Body of pancreas (tissue), 4 donors: ENCODE measurements around the gene FDPS. TPM values are rescaled to one million over a fixed set of nuclear protein-coding genes. Genes with fewer than 3 reads are reported as not detected.

Experiments used
- ATAC-seq: fragments of 150-250 bp; one replicate; pipeline ENCODE4 v1.9.1; 2016
- DNase-seq, 4 donors: peaks; one replicate each; pipeline ENCODE4 v3.0.0-alpha.2; 2019
- H3K27ac ChIP-seq, 4 donors: fragments of 200-600 bp; sonication (generic); 1 replicate in 3 of 4; 2 replicates in 1 of 4; pipeline versions ENCODE4 v1.5.1 to v1.6.1; 2016 to 2019; ENCODE audit warnings: mild to moderate bottlenecking in 1 of 4, mixed read lengths in 1 of 4, moderate library complexity in 1 of 4
- H3K27me3 ChIP-seq, 2 donors: fragments of 200-600 bp; sonication (generic); one replicate each; pipeline ENCODE4 v1.6.0; 2016; ENCODE audit warnings: mild to moderate bottlenecking in 1 of 2
- H3K36me3 ChIP-seq, 2 donors: fragments of 200-600 bp; sonication (generic); replicated peaks in 1 of 2; 2 replicates each; pipeline ENCODE4 v1.5.1; 2016; ENCODE audit warnings: low read depth in 2 of 2; ENCODE audit not compliant: insufficient read depth in 1 of 2
- H3K4me1 ChIP-seq: fragments of 200-600 bp; sonication (generic); one replicate; pipeline ENCODE4 v1.6.0; 2016
- H3K4me3 ChIP-seq, 2 donors: fragments of 200-600 bp; sonication (generic); 1 replicate in 1 of 2; 2 replicates in 1 of 2; pipeline ENCODE4 v1.5.1; 2016 to 2019
- H3K9me3 ChIP-seq, 3 donors: fragments of 200-600 bp; sonication (generic); 1 replicate in 2 of 3; 2 replicates in 1 of 3; pipeline ENCODE4 v1.5.1; 2016
- POLR2A ChIP-seq, 3 donors: fragments of 450-650 bp; IDR thresholded peaks; one replicate each; pipeline ENCODE4 v1.6.1; 2016; ENCODE audit warnings: antibody characterized with exemption in 3 of 3, mild to moderate bottlenecking in 2 of 3
- WGBS, 2 donors: methylation state at CpG; one replicate each; pipeline ENCODE4 v1.1.5; 2017; 5-methylcytosine and 5-hydroxymethylcytosine counted together
- intact Hi-C: fragments of 100-400 bp; cut with DNase I; formaldehyde crosslinking; loops from one replicate; pipeline ENCODE4 v1.15.1; 2023
- total RNA-seq, 2 donors: library from RNA; depleted of rRNA; stranded (reverse); fragments of >200 nt; gene quantifications; one replicate each; pipeline ENCODE4 v1.1.0, GENCODE V29; 2016
- TF ChIP-seq, protein P1 (sequence below), 7 experiments: fragments of 450-650 bp in 4 of 7; fragments of 200-600 bp in 3 of 7; sonication (generic) in 3 of 7; IDR thresholded peaks; one replicate each; pipeline ENCODE4 v1.5.1; 2016 to 2019; ENCODE audit warnings: antibody characterized with exemption in 7 of 7

FDPS gene
- total RNA-seq, 2 donors from 2014 or later, result 59.7 to 94.3 TPM

DNA sequence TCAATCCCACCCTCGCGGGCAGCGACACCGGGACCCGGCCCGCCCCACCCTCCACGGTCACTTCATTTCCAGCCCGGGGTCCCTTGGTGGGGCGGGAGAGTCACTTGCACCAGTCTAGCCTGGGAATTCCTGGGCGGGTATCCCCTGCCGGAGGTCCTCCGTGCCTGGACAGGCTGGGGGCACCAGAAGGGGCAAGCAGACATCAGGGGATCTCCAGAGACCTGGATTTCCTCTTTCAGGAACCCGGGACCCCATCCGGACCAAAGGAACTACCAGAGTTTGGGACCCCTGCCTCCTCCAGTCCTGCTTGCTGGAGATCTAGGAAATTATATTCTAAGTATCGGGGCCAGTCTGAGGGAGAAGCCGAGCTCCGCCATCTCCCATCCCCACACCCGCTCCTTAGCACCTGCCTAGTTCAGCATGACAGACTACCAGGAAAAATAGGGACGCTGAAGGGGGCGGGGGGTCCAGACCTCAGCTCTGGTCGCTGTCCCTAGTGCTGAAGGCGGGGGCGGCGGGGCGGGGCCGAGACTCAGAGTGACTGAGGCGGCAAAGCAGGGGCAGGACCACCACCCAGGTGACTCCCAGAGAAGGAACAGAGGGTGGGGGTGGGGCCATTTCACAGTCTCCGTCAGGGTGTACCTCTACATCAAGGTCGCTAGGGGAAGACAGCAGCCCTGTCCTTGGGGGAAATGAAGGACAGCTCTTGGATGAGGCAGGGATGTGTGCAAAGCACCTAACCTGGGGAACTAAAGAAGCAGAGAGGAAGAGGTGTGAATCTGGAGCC lies 30.6 kb upstream of the FDPS start:
- intact Hi-C loops, result no loop called here
- Histone ChIP-seq H3K27ac (peak overlapping the region; percentile 8 to 66 (median 26)), H3K4me3 (peak overlapping the region; percentile 46 to 88), H3K27me3 (no peaks in the 10 kb centered on the region), H3K36me3 (no peaks in the 10 kb centered on the region), H3K9me3 (no peaks in the 10 kb centered on the region), H3K4me1 (peaks cover 14% of the 10 kb centered on the region)
- ATAC-seq (peak; percentile 2), DNase-seq (peak; percentile 56 to 72 (median 60))
- 1% methylated on average over 14 to 29 of the region's 29 CpGs for WGBS, 2 donors
- no peak for TF ChIP-seq POLR2A (IDR thresholded peaks at IDR 0.05)
- TF ChIP-seq, protein P1, sequence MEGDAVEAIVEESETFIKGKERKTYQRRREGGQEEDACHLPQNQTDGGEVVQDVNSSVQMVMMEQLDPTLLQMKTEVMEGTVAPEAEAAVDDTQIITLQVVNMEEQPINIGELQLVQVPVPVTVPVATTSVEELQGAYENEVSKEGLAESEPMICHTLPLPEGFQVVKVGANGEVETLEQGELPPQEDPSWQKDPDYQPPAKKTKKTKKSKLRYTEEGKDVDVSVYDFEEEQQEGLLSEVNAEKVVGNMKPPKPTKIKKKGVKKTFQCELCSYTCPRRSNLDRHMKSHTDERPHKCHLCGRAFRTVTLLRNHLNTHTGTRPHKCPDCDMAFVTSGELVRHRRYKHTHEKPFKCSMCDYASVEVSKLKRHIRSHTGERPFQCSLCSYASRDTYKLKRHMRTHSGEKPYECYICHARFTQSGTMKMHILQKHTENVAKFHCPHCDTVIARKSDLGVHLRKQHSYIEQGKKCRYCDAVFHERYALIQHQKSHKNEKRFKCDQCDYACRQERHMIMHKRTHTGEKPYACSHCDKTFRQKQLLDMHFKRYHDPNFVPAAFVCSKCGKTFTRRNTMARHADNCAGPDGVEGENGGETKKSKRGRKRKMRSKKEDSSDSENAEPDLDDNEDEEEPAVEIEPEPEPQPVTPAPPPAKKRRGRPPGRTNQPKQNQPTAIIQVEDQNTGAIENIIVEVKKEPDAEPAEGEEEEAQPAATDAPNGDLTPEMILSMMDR (IDR thresholded peaks at IDR 0.05), result peak in 3 of 7 experiments; percentile 24 to 31 (median 26)

DNA sequence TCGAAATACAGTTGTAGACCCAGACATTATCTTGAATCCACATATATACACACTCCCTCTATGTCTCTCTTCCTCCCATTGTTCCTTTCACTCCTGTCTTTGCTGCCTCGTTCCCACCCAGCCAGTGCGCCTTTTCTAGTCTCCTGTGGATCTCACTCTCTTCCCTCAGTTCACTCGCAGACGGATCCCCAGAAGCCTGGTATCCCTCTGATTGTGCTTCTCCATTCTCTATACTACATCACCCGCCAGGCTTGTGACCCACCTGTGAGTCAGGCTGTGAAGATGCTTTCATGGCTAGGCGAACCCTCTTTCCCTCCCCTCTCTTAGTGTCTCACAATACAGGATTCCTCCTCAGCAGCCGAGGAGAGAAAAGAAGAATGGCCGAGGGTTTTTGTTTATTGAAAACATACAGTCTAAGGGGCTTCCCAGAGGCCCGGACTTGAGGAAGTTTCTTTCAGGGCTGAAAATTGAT lies 29.9 kb upstream of the FDPS start:
- H3K27me3 ChIP-seq, result no peaks in the 10 kb centered on the region
- WGBS, 2 donors, result 53 to 60% methylated on average over 10 of the region's 10 CpGs
- no peaks in the 10 kb centered on the region for H3K9me3 ChIP-seq
- TF ChIP-seq, protein P1 (IDR thresholded peaks at IDR 0.05), result no peak
- TF ChIP-seq POLR2A (IDR thresholded peaks at IDR 0.05), result no peak
- intact Hi-C loops, result no loop called here
- H3K27ac ChIP-seq, result no peak overlapping the region
- ATAC-seq (no peak), DNase-seq (no peak)
- H3K36me3 ChIP-seq, result no peaks in the 10 kb centered on the region
- H3K4me3 ChIP-seq, result no peak overlapping the region
- peaks cover 13% of the 10 kb centered on the region for H3K4me1 ChIP-seq

GRCh38 chr1:155279268-155279667 lies 29.4 kb upstream of the FDPS start:
- Histone ChIP-seq H3K9me3 (no peaks in the 10 kb centered on the region), H3K4me3 (no peak overlapping the region), H3K27me3 (no peaks in the 10 kb centered on the region), H3K4me1 (peaks cover 10% of the 10 kb centered on the region), H3K36me3 (no peaks in the 10 kb centered on the region), H3K27ac (no peak overlapping the region)
- ATAC-seq (no peak), DNase-seq (no peak)
- WGBS, 2 donors, result 77 to 83% methylated on average over 2 of the region's 2 CpGs
- intact Hi-C loops, result no loop called here
- TF ChIP-seq POLR2A (IDR thresholded peaks at IDR 0.05), result no peak
- TF ChIP-seq, protein P1 (IDR thresholded peaks at IDR 0.05), result no peak

GRCh38 chr1:155282488-155283091 lies 26.1 kb upstream of the FDPS start:
- H3K27me3 ChIP-seq, result no peaks in the 10 kb centered on the region
- DNase-seq (no peak), ATAC-seq (no peak)
- no peak overlapping the region for H3K4me3 ChIP-seq
- no peaks in the 10 kb centered on the region for H3K36me3 ChIP-seq
- H3K27ac ChIP-seq, result no peak overlapping the region
- H3K9me3 ChIP-seq, result no peaks in the 10 kb centered on the region
- WGBS, 2 donors, result 91 to 94% methylated on average over 29 of the region's 29 CpGs
- intact Hi-C loops, result no loop called here
- TF ChIP-seq, protein P1 (IDR thresholded peaks at IDR 0.05), result no peak
- no peak for TF ChIP-seq POLR2A (IDR thresholded peaks at IDR 0.05)
- peaks cover 9% of the 10 kb centered on the region for H3K4me1 ChIP-seq
